Measurements from ENCODE around the gene RADIL.

RADIL gene

DNA sequence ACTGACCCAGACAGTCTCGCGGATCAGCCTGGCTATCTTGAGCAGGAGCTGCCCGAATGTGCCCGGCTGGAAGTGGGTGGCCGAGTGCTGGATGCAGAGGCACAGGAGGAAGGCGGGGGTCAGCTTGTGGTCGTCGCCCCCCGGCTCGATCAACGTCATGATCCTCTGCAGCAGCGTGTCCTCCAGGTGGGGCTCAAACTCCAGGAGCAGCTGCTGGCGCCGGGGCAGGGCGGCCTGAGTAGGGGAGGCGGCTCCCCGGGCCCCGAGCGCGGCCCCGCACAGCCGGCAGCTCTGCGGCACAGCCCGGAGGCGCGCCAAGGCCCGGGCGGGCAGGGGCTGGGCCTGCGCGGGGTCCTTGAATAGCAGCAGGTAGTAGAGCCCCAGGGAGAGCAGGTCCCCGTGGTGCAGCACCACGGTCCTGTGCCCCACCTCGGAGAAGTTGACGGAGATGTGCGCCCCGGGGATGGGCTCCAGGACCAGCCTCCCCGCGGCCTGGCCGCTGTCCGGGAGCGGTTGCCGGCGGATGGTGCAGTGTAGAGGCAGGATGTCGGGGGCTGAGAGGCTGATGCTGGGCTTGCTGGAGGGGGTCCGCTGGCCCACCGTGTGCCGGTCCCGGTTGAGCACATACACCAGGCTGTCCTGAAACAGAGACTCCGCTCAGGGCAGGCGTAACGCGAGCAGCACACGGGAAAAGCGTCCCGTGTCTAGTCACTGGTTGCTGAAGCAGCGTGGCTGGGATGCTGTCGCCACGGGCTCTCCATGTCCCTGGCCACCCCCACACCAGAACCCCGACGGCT, 48.7 kb downstream of the RADIL start:
- FAIRE-seq (no peak), DNase-seq (ENCODE audit: insufficient read length, low spot score) (no peak)

DNA sequence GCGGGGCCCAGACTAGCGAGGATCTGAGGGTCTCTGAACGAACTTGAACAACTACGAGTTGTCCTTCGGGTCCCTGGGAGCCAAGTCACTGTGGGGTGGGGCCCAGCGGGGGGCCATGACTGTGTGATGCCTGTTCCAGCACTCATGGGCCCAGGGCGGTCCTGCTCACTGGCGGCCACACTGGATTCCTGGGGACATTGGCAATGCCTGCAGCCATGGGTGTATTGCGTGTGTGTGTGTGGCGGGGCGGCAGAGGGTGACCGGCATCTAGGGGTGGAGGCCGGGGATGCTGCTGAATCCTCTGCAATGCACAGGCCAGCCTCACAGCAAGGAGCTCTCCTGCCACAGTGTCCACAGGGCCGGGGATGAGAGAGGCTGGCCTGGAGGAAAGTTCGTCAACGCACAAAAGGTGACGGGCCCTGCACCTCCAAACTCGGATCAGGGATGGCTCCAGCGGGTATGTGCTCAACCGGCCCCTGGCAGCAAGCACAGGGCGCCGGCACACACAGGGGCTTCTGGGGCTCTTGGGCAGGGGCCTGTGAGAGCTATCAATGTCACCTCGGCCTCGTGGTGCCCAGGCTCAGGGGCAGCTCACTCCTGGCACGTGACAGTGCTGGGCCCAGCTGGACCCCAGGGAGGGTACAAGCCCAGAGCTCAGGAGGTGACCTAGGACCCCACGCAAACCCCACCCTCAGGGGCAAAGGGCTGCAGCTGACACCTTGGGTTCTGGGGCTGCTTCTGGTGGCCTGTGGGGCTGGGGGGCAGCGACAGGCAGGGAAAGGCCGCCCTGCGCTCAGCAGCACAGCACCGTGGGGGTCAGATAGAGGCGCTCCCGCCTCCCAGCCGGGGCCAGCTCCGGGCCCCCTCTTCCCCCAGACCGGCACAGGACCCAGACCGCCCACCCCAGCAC, 49.6 kb downstream of the RADIL start:
- no peak for FAIRE-seq
- DNase-seq (ENCODE audit: insufficient read length, low spot score) = no peak

DNA sequence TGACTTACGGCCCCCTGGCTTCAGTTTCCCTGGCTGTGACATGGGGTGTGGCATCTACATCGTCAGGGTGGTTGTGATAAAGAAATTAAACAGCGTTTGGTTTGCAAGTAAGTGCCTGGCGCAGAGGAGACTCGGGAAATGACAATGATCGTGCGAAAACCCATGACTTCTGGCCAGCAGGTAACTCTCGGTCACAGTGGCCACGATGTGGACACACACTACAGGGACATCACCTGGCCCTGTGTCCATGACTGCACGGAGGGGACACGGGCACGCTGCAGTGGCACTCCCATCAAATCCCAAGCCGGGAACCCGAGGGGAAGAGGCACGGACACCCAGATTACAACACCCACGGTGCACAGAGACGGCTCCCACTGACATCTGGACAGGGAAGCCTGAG, 50.3 kb downstream of the RADIL start:
- DNase-seq (ENCODE audit: insufficient read length, low spot score) (no peak), FAIRE-seq (no peak)

DNA sequence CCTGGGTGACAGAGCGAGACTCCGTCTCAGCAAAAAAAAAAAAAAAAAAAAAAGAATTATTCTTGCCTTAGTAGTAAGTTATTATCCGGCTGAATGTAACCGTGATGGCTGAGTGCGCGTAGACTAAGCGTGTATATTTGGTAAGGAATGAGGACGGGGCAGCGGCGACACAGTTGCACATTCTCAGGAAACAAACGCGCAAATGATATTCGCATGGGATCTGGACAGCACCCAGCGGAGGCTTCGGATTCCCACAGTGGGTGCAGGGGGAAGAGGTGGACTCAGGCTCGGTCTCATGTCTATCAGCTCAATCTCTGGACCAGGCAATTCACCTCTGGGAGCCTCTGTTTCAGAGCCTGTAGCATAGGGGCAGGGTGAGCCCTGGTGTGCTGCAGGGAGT, 50.8 kb downstream of the RADIL start:
- no peak for DNase-seq (ENCODE audit: insufficient read length, low spot score)
- FAIRE-seq = no peak

DNA sequence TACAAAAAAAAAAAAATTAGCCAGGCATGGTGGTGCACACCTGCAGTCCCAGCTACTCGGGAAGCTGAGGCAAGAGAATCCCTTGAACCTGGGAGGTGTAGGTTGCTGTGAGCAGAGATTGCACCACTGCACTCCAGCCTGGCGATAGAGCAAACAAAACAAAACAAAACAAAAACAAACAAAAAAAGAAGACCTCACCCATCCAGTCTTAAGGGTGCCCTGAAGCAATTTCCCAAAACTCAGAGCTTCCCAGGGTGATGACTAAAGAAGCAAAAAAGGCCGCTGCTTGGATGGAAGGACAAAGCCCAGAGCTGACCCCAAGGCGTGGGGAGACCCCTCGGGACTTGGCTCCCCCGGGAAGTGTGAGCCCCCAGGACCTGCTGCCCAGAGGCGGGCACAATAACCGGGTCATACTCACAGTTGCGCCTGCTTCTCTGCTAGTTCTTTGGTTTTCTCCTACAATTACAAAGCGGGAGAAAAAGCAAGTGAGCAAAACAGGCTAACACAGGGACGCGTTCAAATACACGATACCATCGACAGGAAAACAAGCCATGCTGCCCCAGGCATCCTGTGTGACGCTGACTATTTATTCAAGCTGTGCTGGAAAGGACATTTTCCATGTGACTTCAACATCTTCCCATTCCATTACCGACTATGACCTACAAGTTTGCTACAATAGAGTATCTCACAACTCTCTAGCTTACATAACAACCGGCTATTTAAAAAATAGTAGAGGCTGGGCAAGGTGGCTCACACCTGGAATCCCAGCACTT, 51.6 kb downstream of the RADIL start:
- FAIRE-seq (no peak), DNase-seq (ENCODE audit: insufficient read length, low spot score) (no peak)

DNA sequence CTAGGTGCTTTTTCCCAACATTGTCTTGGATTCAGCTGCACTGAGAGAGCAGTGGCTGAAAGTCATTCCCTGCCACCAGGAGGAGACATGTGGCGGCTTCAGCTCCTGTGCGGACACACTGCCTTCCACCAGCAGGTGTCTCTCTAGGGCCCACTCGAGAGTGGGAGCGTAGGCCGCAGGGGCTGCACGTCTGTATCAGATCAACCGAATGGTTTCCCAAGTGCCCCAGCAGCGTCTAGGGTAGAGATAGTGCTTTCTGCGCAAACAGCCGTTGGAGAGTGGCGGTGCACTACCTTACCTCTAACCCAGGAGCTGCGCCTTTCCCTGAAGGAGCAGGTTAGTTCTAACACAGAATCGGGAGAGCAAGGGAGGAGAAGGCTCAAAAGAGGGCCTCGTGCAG, 53.3 kb downstream of the RADIL start:
- no peak for FAIRE-seq
- DNase-seq (ENCODE audit: insufficient read length, low spot score) = peak; percentile 60

DNA sequence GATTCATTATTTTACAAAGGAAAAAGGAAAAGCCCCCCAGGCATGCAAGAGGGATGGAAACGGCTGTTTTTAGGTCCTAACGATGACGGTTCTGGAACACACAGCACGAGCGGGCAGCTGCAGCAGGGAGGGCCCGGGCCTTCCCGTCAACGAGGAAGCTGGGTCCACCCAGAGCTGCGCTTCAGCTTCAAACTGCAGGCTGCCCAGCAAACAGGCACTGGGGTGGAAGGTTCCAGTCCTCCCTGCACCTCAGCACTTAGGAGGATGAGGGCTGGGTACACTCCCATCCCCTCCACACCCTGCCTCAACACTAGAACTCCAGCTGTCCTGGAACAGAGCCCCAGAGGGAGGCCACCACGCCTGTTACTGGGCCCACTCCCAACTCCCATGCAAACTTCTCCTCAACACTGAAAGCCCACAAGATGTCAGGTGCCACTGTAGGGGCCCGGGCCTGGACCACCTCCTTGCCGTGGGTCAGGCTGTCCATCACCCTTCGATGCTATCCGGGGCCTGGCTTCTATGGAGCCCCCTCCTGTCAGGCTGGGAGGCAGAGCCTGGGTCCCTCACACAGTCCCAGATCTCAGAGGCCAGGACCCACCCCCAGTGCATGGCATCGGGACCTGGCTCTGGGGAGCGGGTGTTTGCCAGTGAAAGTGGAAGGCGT, 54.7 kb downstream of the RADIL start:
- FAIRE-seq (no peak), DNase-seq (ENCODE audit: insufficient read length, low spot score) (no peak)

DNA sequence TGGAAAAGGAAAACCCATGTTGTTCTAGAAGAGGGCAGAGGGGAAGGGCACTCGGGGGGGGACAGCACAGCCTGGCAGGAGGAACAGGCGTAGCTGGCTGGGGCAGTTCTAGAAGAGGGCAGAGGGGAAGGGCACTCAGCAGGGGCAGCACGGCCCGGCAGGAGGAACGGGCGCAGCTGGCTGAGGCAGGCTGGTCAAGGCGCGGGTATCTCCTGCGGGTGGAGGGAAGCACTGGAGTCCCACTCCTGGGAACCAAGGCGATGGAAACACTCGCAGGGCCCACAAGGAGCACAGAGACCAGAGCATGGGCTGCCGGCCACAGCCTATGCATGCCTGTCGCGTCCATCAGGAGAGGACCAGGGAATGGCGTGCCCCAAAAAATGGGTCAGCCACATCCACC, 58.4 kb downstream of the RADIL start:
- no peak for FAIRE-seq

DNA sequence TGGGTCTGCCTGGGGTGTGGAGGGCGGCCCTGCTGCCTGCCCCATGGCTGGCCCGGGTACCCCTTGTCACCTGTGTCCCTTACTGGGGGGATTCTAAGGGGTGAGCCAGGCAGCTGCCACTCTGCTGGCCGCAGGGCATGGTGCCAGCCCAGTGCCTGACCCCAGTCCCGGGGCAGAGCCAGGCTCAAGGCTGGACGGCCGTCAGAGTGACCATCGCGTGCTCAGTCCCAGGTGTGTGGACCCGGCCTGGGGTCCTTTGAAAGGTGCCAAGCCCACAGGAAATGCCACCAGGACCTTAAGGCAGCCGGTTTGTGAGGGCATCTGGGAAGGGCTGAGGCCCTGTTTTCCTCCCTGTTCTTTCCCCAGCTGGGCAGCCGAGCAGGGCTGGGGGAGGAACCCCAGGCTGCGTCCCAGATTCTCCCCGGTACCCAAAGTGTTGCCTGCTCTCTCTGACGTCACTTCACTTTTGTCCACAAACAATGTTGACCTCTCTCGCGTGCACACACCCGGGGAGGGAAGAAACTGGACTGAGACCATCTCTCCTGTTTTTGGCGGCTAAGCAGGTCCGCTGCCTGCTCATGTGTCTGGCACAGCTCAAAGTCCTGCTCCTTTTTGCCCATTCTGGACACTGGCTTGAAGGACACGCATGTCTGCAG, 59.3 kb downstream of the RADIL start:
- DNase-seq (ENCODE audit: insufficient read length, low spot score) (no peak), FAIRE-seq (no peak)

More for the DNA sequence above, 58.4 kb downstream of the RADIL start:
- DNase-seq (ENCODE audit: insufficient read length, low spot score) = no peak

DNA sequence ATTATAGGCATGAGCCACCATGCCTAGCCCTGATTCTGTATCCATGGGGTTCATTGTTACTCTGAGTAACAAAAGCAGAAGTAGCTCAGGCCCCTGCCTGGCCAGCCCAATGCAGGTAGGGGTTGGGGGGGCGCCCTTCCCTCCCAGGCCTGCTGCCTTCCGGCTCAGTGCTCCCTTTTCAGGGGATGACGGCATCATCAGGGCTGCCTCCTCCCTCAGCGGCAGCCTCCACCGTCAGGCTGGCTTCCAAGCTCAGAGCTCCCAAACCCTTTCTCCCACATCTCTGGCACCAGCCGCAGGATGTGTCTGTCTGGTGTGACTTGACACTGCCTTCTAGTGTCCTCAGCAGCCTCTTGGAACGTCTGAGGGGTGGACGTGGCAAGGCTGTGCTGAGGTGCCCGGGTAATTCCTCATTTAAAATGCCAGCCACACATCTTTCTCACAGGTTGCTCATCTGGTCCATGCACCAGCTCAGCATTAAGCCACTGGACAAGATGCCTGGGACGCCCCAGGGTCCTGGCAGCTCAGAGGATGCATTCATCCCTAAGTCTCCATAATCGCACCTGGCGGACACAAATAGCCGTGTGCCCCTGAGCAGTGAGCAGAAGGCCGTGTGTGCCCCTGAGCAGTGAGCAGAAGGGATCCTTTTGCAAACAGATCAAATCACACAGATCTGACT, 59.9 kb downstream of the RADIL start:
- DNase-seq (ENCODE audit: insufficient read length, low spot score) (no peak), FAIRE-seq (no peak)

DNA sequence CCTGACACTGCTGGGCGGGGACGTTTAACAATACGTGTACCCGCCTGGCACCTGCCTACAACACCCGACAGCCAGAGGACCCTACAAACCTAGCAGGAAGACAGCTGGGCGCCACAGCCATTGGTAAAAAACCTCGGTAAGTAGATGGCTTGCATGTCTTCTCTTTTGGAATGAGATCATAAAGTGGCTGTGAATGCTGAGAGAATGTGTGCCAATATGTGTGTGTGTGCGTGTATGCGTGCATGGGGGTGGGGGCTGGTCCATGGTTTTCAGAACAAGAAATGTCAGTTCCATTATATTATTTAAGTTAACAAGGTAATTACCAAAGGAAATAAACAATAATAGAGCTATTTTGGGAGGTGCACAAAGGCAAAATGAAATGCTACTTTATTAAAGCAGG, 60.8 kb downstream of the RADIL start:
- FAIRE-seq (no peak), DNase-seq (ENCODE audit: insufficient read length, low spot score) (no peak)

DNA sequence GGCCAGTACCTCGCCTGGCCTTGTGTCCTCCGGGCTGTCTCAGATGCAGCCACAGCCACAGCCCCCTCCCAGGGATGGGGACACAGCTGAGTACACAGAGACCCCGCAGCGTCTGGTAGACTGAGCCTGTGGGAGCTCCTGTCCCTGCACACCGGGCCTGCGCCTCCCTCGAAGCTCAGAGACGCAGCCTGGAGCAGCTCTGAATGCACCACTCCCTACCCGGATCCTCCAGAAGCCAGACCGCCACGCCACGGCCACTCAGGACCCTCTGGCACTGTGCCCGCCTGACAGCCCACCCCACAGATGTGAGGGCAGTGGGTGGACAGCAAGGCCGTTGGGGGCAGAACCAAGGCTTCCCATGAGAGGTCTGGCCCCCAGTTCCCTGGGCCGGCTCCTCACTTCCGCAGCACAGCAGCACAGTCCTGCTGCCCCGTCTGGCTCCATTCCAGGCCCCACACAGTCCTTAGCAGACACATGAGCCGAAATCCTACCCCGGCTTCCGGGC, 62.5 kb downstream of the RADIL start:
- DNase-seq (ENCODE audit: insufficient read length, low spot score) = no peak

DNA sequence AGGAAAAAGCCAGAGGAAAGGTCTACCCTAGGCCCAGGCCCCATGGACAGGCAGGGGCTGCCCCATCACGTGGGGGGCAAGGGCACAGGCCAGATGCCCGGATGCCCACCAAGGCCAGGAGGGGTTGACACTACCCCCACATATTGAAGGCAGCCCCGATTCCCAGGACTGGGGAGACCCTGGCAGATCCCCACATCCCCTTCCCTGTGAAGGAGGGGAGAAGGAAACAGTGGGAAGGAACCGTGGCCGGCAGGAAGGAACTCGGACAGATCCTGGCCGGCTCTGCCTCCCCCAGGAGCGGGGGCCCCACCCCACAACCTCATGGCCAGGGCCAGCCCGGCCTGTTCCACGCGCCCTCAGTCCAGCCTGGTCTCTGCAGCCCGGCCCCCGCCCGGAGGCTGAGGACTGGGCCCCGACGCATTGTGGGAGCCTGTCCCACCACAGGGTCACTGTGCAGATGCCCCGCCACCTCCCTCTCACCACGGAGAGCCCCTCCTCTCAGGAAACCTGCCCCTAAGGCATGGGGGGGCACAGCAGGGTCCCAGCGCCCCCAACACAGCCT, 63.0 kb downstream of the RADIL start:
- DNase-seq (ENCODE audit: insufficient read length, low spot score) = no peak
- FAIRE-seq = no peak

More for the DNA sequence above, 62.5 kb downstream of the RADIL start:
- no peak for FAIRE-seq

DNA sequence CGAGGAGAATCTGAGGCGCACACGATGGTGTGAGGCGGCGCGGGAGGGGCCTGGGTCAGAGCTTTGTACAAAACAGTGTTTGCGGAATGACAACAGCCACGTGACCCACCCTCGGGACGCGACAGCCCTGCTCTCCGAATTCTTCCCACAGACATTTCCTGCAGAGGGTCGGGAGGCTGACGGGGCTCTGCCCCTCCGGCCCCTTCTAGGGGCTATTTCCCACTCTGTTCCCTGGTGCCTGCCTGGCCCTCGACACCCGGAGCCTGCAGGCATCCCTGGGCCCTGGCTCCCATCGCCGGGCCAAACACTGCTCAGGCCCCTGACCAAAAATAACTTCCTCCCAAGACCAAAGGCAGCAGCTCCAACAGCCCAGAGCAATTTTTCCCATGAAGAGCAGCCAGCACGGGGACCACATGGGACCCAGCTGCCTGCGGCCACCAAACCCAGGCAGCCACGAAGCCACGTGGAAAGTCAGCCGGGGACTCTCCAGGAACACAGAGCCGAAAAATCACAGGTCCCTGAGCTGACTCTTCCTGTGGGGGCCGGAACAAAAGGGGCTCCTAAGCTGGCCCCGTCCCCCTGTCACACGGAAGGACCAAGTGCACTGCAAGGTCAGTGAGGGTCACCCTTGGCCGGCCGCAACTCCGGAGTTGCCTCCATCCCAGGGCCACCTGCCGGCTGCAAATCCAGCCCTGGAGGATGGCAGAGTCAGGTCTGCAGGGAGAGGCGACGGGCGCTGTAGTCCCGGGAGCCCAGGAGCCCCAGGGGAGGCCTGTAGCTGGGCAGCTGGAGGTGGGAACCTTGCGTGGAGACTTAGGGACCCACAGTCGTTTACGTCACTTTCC, 63.7 kb downstream of the RADIL start:
- FAIRE-seq = no peak
- no peak for DNase-seq (ENCODE audit: insufficient read length, low spot score)

DNA sequence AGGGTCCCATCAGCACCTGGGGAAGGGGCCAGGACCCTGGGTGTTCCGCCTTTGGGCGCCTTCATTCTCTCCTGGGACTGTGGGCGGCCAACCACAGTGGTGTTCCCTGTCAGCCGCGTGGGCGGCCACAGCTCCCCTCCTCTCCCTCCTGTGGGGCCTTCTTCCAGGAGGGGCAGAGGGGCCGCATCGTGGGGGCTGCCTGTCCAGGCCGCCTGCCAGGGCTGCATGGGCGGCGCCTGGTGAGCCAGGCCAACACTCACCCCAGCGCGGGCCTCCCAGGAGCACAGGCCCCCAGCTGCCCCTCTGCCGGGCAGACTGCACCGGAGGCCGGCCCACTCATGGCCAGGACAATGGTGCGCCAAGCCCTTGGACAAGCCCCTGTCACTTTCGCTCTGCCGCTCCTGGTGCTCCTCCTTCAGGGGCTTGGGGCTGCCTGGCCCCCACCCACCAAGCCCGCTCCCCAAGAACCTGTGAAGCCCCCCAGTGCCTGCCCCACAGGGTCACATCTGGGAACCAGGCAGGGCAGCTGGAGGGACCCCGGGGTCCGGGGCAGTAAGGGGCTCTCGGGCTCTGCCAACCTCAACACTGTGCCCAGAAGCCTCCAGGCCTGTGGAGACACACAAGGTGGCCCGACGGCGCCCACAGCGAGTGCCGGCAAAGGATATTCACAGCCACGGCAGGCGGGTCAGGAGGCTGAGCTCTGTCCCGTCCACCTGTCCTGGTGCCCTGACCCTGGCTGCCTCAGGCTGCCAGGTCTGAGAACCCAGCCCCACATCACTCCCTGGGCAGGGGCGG, 65.3 kb downstream of the RADIL start:
- FAIRE-seq (no peak), DNase-seq (ENCODE audit: insufficient read length, low spot score) (no peak)

DNA sequence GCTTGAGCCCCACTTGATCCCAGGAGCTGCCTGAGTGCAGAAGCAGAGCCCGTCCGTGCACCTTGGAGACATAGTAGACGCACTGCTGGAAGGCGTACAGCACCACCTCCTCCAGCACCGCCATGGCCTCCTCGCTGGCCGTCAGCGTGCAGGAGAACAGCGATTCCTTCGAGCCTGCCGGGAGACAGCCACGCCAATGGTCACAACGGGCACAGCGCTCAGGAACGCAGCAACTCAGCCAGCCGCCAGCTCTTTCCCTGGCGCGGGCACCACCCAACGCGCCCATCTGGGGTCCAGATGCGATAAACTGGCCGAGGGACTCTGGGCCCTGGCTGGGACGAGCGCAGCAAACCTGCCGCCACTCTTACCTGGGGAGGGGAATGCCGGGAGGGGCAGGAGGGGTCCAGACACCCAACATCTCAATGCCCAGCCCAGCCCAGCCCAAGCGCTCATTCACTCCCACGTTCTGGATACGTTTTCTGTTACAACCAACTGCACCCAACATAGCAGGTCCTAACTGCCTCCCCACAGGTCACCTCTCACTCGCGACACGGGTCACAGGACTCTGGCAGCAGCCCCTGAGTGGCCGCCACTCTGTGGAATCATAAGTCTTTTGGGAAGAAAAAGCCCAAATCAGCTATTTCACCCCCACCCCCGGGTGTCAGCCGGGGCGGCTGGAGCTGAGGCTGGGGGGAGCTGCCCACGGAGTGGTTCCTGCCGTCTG, 66.2 kb downstream of the RADIL start:
- FAIRE-seq (no peak), DNase-seq (ENCODE audit: insufficient read length, low spot score) (no peak)

All from GM19239 (cell line).